Stimulated activated CD8-positive, alpha-beta memory T cell treated with anti-CD3 and anti-CD28 coated beads, Interleukin-4, amount 100 ng/mL, for 1 hour (primary cell): ENCODE results near the gene THSD7B.

Source experiments
- DNase-seq, 2 donors: peaks; one replicate each; pipeline ENCODE4 v3.0.0-alpha.2; 2020; ENCODE audit warnings: low read depth in 2 of 2, low spot score in 1 of 2

THSD7B gene

GRCh38 chr2:137345994-137346393 lies 580.6 kb downstream of the THSD7B start:
- no peak for DNase-seq

- DNase-seq = no peak
Observed at GRCh38 chr2:137348301-137348700, 583.0 kb downstream of the THSD7B start.

DNA sequence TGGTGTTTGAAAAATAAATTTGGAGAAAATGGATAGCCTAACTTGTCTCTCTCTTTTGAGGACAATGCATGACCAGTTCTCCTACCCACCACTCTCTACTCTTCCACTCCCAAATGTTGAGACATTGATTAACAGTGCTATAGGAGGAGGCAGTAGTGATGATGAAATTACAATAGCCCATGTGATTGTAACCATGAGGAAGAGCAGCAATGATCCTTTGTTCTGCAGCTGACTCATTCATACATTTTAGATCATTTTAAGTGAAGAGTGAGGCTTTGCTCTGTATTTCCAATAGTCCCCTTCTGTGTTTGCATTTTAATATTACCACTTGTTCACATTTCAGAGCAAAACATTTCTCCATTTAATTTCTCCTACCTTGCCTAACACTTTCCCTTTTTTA lies 592.3 kb downstream of the THSD7B start:
- no peak for DNase-seq

GRCh38 chr2:137367361-137367760 lies 602.0 kb downstream of the THSD7B start:
- no peak for DNase-seq

DNA sequence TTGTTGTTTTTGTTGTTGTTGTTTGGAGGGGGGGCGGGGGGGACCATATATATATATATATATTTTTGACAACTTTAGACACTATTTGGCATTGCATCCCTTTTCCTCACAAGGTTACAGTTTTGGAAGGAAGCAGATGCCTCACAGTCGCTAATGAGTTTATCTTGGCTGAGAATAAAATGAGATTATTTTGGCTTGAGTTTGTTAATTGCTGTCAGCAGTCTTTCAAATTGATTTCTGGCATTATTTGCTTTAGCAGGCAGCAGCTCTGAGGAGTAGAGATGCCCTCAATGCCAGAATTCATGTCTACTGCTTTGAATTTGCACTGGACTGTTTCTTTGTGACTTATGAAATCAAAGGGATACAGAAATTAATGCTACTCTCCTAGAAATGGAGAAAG lies 603.8 kb downstream of the THSD7B start:
- no peak for DNase-seq

DNA sequence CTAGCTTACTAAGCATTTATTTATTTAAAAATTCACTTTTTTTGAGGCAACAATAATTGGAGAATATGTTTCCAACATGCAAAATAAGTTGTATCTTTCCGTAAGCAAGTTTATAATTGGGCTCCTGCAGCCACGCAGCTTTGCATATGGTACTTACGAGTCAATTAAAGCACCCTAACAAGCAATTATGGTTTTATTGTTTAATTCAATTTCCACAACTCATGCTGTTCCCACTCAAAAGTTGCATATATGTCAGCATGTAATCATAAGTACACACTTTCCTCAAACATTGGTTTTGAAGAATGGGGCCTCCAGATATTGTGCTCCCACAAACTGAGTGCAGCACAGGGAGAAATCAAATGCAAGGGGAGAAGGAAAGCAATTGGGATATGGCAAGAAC lies 613.8 kb downstream of the THSD7B start:
- no peak for DNase-seq

GRCh38 chr2:137380610-137381009 lies 615.3 kb downstream of the THSD7B start:
- DNase-seq = no peak

DNA sequence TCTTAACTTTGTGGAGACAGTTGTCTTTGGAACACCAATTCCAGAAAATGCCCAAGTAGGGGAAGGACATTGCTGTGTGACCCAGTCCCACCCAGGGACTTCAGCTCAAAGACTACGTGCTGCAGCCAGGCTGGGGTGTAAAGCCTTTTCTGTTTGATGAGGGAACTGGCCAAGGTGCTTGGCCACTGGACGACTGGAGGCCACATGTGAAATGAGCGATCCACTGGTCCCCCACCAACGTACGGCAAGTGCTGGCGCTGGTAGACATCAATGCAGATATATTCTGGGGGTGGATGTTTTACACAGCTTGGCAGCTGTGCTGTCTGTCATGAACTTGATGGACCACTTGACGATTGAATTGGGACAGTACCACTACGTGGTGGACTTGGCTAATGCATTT lies 616.4 kb downstream of the THSD7B start:
- DNase-seq = no peak

- DNase-seq = no peak
Observed at GRCh38 chr2:137383391-137383790, 618.0 kb downstream of the THSD7B start.

GRCh38 chr2:137387044-137387443 lies 621.7 kb downstream of the THSD7B start:
- no peak for DNase-seq

- no peak for DNase-seq
Observed at GRCh38 chr2:137405496-137405895, 640.2 kb downstream of the THSD7B start.

DNA sequence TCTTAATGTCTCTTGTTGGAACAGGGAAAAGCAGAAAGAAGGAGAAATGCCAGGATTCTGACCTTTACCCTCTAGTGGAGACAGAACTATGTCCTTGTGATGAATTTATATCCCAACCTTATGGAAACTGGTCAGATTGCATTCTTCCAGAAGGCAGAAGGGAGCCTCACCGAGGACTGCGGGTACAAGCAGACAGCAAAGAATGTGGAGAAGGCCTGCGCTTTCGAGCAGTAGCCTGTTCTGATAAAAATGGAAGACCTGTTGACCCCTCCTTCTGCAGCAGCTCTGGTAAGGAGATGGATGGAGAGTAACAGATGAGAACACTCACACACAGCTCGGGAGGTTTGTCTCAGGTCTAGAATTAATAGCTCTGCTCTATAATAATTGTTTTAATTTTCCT lies 646.2 kb downstream of the THSD7B start:
- DNase-seq = no peak

DNA sequence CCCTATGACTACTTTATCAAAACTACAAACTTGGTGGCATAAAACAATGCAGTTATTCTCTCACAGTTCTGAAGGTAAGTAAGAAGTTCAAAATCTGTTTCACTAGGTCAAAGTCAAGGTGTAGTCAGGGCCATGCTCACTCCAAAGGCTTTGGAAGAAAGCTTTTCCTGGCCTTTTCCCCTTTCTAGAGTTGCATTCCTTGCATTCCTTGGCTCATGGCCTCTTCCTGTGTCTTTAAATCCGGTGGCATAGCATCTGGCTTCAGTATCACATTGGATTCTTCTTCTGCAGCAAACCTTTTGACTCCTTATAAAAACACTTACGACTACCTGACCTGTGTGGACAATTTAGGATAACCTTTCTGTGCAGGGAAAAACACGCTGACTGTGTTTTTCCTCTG lies 655.4 kb downstream of the THSD7B start:
- no peak for DNase-seq

GRCh38 chr2:137435162-137435561 lies 669.8 kb downstream of the THSD7B start:
- DNase-seq = no peak

DNA sequence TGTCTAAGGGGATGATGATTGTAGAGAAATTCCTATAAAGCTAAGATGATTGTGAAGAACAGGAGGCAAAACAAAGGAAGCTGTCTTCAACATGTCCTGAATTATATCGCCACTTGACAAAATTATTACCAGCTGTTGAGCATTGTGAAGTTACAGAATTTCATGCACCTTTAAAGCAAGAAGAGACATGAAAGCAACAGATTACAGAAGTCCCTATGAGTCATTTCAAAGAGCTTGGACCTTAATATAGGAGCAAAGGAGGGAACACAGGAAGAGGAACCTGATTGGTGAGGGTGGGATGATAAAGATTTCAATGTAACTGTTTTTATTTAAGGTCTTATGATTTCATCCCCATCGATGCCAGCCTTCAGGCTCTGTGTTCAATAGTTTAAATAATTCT lies 672.0 kb downstream of the THSD7B start:
- DNase-seq = no peak

GRCh38 chr2:137444970-137445369 lies 679.6 kb downstream of the THSD7B start:
- DNase-seq = no peak

- no peak for DNase-seq
Observed at GRCh38 chr2:137449454-137449853, 684.1 kb downstream of the THSD7B start.

DNA sequence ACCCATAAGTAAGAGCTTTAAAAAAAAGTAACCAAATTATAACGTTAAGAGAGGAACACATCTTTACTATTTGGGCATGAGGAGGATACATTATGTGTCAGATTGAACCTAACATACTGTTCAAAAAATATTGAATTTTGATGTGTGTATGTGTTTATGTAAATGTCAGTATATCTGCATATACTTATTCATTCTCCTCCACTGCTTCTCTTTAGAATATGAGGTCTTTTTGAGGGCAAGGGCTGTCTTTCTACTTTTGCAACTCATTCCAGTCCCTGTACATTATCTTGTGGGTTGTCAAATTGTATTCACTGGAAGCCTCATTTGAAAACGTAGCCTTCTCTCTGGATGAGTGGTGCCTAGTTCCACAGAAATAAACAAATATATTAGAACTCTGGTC lies 689.5 kb downstream of the THSD7B start:
- no peak for DNase-seq

DNA sequence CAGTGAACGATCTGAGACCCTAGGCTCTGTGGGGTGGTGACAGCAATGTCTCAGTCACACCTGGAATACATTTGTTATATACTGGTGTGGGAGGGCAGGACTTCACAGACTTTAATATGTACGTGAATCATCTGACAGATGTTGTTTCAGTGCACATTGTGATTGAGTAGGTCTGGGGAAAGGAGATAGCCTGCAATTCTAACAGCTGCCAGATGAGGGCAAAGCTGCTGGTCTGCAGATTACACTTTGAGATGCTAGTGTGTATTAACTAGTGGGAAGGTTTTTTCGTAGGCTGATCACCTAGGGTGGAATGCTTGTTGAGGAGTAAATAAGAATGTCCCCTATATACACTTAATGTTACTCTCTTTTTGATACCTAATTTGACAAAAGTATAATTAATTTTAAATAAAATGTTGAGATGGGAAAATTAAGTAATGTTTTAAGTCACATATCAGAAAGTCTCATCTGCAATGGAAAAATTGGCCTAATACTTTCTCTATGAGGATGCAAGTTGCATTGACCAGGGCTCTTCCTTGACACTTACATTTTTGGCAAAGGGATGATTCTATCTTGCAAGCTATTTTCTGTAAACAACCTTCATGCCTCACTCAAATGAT lies 702.0 kb downstream of the THSD7B start:
- no peak for DNase-seq

DNA sequence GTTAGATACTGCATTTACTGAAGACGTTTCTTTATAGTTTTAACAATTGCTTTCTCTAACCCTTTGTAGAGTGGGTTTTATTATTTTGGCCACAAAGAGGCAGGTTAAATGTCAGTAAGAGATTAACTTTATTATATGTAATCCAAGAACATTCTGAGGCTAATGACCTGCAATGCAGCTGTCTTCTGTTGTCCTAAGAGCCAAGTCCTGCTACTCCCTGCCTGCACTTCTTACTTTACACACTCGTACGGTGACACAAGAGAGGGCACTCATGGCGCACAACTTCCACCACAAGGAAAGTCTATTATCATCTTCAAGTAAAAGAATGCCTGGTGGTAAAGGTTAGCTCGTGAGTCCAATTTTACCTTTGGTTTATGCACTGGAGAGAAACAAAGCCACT lies 727.9 kb downstream of the THSD7B start:
- DNase-seq = no peak

- DNase-seq = no peak
Observed at GRCh38 chr2:137500599-137500998, 735.3 kb downstream of the THSD7B start.

DNA sequence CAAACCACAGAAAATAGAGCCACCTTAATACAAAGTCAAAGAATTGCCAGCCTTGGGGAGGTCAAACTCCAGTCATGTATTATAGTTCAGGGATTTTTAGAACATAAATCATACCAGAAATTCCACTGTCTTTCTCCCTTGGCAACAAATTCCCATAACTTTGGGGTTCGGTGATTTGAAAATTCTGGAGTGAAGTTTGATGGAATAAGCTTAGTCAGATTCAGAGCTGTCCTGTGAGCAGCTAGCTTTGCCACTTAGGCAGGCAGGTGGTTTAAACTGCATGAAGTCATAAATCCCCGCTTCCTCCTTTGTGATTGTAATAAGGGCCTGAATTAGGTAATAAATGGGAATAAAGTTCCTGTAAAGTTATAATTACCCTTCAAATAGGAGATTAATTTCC lies 741.9 kb downstream of the THSD7B start:
- DNase-seq = no peak

- DNase-seq = no peak
Observed at GRCh38 chr2:137508739-137509384, 743.5 kb downstream of the THSD7B start.
